Thyroid gland (tissue), 4 donors: ENCODE results near the gene SNAPC4.

Experiments used
- CTCF ChIP-seq, 6 experiments: fragments of 200-600 bp in 3 of 6; fragments of 450-650 bp in 3 of 6; sonication (generic) in 3 of 6; IDR thresholded peaks; one replicate each; pipeline ENCODE4 v1.5.1; 2016 to 2019; ENCODE audit warnings: antibody characterized with exemption in 6 of 6, mild to moderate bottlenecking in 2 of 6, inconsistent platforms in 1 of 6, moderate library complexity in 1 of 6
- POLR2A ChIP-seq, 2 donors: fragments of 450-650 bp; IDR thresholded peaks; one replicate each; pipeline ENCODE4 v1.6.1; 2017; ENCODE audit warnings: antibody characterized with exemption in 2 of 2, mild to moderate bottlenecking in 2 of 2, moderate library complexity in 1 of 2

GRCh38 chr9:136401173-136401922 is 1.4 kb upstream of the SNAPC4 start:
- TF ChIP-seq CTCF (IDR thresholded peaks at IDR 0.05) (no peak), POLR2A (IDR thresholded peaks at IDR 0.05) (no peak)
